Measurements from ENCODE around the gene LMNB1.

DNA sequence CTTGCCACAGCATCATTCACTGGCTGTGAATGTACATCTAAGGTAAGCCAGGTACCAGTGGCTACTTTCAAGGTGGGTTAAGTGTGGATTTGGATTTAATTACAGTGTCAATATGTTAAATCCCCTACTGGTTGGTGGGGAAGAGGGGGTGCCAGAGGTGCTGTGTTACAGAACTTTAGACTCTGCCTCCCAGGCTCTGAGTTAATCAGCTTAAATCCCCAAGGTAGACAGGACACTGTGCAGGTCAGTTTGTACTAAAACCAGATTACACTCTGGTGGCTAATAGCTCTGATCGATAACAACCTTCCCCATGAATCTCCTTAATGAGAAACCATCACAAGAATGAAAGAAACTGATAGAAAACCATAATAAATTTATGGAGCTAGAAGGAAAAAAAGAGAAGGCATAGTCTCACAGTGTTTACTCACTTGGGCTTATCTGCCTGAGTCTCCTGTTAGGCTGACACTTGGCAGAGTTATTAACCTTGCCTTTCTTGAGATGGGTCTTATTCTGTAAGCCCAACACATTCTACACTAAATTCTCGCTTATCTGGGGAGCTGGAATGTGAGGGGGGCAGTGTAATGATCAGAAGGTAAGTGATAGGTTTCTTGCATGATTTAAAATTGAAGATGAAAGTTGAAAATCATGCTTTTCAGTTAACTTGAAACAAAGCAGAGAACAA lies 106.8 kb downstream of the LMNB1 start:
- TF ChIP-seq, protein P1, sequence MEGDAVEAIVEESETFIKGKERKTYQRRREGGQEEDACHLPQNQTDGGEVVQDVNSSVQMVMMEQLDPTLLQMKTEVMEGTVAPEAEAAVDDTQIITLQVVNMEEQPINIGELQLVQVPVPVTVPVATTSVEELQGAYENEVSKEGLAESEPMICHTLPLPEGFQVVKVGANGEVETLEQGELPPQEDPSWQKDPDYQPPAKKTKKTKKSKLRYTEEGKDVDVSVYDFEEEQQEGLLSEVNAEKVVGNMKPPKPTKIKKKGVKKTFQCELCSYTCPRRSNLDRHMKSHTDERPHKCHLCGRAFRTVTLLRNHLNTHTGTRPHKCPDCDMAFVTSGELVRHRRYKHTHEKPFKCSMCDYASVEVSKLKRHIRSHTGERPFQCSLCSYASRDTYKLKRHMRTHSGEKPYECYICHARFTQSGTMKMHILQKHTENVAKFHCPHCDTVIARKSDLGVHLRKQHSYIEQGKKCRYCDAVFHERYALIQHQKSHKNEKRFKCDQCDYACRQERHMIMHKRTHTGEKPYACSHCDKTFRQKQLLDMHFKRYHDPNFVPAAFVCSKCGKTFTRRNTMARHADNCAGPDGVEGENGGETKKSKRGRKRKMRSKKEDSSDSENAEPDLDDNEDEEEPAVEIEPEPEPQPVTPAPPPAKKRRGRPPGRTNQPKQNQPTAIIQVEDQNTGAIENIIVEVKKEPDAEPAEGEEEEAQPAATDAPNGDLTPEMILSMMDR (conservative IDR thresholded peaks at IDR 0.05; ENCODE audit: low read length): no peak
- no peak for TF ChIP-seq EZH2phosphoT487 (IDR thresholded peaks at IDR 0.05; ENCODE audit: borderline replicate concordance)

Measured in Loucy (cell line).